Measurements from ENCODE around the gene PARD3. TPM values are rescaled to one million over a fixed set of nuclear protein-coding genes. Genes with fewer than 3 reads are reported as not detected.

Gene PARD3
- total RNA-seq, 1 donor from 2014 or later, result 25.3 TPM

- ATAC-seq, result no peak
- no peak for DNase-seq
- intact Hi-C loops (cut with micrococcal nuclease), result no loop called here
Measured at GRCh38 chr10:34585422-34586112, 229.5 kb downstream of the PARD3 start.

DNA sequence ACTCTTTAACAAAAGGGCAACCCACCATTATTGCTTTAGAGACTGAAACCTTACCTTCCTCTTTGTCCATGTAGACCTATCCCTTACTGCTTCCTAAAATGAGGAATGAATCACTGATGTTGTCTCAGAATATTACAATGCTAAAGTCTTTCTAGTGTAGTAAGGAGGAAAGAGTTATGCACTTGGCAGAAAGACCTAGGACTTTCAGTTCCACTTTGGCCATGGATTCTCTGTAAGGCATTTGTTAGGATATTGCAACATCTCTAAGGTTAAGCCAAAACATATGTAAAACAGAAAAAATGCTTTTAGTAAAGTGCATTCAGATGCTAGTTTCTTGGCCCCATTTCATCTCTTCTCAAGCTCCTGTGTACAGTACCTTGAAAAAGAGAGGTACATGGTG lies 230.9 kb downstream of the PARD3 start:
- DNase-seq (no peak), ATAC-seq (peak; percentile 70)
- intact Hi-C loops (cut with micrococcal nuclease), result no loop called here

DNA sequence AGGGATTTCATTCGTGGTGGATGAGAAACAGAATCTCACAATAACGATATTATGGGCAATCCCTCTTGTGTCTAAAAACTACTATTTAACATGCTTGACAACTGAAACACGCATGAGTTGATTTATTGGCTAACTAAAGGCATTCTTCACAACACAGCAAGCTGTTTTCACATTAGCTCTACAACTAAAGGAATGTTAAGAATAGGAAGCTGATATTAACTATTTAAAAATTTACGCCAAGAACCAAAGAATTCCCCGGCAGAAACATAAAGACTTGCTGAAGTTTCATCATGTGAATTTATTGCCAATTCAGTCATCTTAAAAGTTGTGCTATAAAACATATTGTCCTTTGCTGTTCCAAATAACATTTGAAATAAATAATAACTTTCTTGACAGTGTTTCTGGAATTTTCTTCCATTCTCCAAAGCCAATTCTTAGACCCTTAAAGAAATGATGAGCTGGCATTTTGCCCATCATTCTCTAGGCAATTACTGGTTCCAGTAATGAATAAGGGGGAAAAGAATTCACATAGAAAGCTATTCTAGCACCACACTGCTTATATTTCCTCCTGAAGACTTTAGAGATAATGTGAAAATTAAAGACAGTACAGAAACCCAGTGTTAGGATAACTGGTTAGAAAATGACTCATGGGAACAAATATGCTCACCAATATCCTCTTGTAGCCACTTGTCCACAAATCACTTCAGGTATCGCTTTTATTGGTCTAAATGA lies 233.1 kb downstream of the PARD3 start:
- DNase-seq, result no peak
- intact Hi-C loops (cut with micrococcal nuclease), result no loop called here
- no peak for ATAC-seq

GRCh38 chr10:34580643-34581042 lies 234.5 kb downstream of the PARD3 start:
- ATAC-seq (peak; percentile 56), DNase-seq (no peak)
- intact Hi-C loops (cut with micrococcal nuclease), result no loop called here

- intact Hi-C loops (cut with micrococcal nuclease), result no loop called here
- no peak for ATAC-seq
Measured at GRCh38 chr10:34580214-34580613, 234.9 kb downstream of the PARD3 start.

DNA sequence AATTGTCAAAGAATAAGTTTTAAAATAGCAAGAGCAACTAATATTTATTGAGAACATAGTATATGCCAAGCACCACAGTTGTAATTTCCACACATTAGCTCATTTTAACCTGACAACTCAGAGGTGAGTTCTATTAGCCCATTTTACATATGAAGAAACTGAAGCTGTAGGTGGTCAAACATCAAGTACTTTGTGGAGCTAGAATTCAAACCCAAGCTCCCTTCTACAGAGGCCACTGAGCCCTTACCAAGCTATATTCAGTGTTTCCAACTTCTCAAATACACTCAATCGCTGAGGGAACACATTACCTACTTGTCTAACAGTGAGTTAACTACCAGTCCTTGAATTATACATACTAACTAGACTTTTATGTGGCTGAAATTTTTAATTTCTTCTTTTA lies 236.6 kb downstream of the PARD3 start:
- intact Hi-C loops (cut with micrococcal nuclease), result no loop called here
- ATAC-seq, result no peak
- DNase-seq, result no peak

More at GRCh38 chr10:34580214-34580613, 234.9 kb downstream of the PARD3 start:
- no peak for DNase-seq

GRCh38 chr10:34576797-34577196 lies 238.3 kb downstream of the PARD3 start:
- no peak for DNase-seq
- intact Hi-C loops (cut with micrococcal nuclease), result no loop called here

DNA sequence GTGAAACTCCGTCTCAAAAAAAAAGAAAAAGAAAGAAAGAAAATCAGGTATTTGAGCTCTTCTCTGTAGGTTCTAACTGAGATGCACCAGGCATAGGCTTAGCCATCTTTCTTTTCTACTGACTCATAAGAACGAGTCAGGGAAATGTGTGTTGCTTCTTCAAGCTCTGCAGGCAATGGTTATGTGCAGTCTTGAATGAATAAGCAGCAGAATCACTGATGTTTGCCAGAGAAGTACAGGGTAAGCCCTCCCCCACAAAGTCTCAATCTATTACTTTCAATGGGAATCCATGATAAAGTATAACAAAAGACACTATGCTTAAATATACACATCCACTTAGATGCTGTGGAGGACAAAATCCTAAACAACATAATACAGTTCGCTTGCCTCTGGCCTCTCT lies 239.2 kb downstream of the PARD3 start:
- intact Hi-C loops (cut with micrococcal nuclease), result no loop called here
- ATAC-seq, result no peak
- DNase-seq, result no peak

More at GRCh38 chr10:34576797-34577196, 238.3 kb downstream of the PARD3 start:
- no peak for ATAC-seq

- DNase-seq, result no peak
- no peak for ATAC-seq
- intact Hi-C loops (cut with micrococcal nuclease), result no loop called here
Measured at GRCh38 chr10:34574353-34574934, 240.7 kb downstream of the PARD3 start.

DNA sequence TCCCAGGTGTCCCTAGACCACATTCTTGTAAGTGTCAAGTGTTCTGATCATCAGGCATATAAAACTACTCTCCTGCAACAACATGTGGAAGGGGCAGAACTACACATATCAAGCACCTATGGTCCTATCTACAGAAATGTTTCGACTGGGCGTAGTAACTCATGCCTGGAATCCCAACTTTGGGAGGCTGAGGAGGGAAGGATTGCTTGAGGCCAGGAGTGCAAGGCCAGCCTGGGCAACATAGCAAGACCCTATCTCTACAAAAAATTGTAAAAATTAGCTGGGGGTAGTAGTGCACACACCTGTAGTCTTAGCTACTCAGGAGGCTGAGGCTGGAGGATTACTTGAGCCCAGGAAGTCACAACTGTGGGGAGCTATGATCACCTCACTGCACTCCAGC lies 244.2 kb downstream of the PARD3 start:
- DNase-seq (no peak), ATAC-seq (no peak)
- intact Hi-C loops (cut with micrococcal nuclease), result no loop called here

GRCh38 chr10:34567659-34568253 lies 247.3 kb downstream of the PARD3 start:
- ATAC-seq, result no peak
- intact Hi-C loops (cut with micrococcal nuclease), result no loop called here
- no peak for DNase-seq

DNA sequence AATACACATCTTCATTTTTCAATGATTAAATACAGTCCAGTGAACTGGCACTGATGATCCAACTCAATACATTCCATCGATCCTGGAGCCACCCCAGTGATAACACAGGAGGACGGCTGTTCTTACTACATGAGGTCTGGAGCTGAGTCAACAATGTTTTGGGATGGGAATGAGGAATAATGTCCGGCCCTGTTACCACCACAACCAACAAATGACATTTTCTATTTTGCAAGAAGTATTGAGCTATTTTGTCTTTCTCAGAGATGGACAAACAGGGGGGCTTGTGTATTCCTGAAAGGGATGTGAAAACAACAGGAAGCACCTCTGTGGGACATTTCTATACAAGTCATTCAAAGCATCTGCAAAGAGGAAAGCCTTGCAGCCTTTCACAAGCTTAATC lies 249.2 kb downstream of the PARD3 start:
- ATAC-seq (no peak), DNase-seq (no peak)
- intact Hi-C loops (cut with micrococcal nuclease), result no loop called here

- intact Hi-C loops (cut with micrococcal nuclease), result no loop called here
- ATAC-seq (no peak), DNase-seq (no peak)
Measured at GRCh38 chr10:34558093-34558583, 257.0 kb downstream of the PARD3 start.

GRCh38 chr10:34557173-34557572 lies 257.9 kb downstream of the PARD3 start:
- no peak for ATAC-seq
- DNase-seq, result no peak
- intact Hi-C loops (cut with micrococcal nuclease), result no loop called here

DNA sequence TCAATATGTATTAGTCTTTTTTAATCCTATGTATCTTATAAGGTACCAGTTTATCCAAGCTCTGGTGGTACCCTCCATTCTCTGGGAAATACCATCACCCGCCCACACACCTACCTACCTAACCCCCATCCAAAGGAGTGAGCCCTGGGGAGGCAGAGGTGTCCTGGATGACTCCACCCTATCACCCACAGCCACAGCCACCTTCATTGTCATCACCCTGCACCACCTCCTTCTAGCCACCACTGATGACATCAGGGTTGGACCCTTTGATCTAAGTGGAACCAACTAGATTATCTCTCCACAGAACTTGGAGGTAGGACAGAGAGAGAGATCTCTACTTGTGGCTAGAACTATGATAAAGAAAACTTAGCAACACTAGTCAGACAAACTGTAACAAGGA lies 259.4 kb downstream of the PARD3 start:
- intact Hi-C loops (cut with micrococcal nuclease), result no loop called here

DNA sequence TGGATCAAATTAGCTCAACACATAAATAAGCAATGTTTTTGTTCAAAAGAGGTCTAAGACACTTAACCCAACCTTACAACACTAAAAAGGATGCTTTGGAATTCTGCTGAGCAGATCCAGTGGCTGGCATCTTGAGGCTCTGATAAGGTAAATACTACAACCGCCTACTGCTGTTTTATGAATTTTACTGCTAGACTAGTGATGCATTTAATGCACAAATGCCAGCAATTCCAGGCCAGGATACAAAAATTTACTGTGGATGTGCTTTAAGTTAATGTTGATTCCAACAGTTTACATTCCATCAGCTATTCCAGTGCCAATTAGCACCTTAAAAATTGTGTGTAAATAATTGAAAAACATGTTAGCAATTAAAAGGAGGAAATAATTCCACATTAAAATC lies 261.3 kb downstream of the PARD3 start:
- DNase-seq (no peak), ATAC-seq (no peak)
- intact Hi-C loops (cut with micrococcal nuclease), result no loop called here

More for the DNA sequence above, 259.4 kb downstream of the PARD3 start:
- DNase-seq (no peak), ATAC-seq (no peak)

DNA sequence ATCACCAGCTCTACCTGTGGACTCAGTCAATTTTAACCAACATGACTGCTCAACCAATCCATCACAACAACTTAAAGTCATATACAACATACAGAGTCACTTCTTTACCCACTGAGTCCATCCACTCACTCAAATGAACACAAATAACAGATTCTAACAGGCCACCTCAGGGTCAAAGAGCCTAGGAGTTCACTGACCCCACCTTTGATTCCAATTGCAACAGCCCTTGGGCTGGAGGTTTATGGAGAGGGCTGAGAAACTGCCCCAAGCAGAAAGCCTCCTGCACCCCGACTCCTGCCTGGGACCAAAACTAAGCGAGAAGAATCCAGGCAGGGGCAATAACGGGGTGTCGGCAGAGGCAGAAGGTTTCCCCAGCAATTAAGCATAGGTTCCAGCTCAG lies 263.8 kb downstream of the PARD3 start:
- intact Hi-C loops (cut with micrococcal nuclease), result no loop called here

DNA sequence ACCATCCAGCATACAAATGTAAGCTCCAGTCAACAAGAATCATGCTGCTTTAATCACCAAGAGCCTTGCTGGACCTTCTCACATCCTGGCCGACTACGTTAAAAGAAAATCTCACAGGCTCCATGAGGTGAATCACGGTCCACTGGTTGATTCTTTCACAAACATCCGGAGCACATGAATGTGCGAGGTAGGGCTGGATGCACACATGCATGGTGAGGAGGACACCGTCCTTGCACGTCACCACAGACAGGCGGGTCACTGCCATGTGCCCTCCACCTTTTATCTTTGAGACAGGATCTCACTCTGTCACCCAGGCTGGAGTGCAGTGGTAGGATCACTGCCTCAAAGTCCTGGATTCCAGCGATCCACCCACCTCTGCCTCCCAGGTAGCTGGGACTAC lies 265.1 kb downstream of the PARD3 start:
- intact Hi-C loops (cut with micrococcal nuclease), result no loop called here
- ATAC-seq, result no peak
- DNase-seq, result no peak

More for the DNA sequence above, 263.8 kb downstream of the PARD3 start:
- ATAC-seq, result no peak
- DNase-seq, result no peak

- intact Hi-C loops (cut with micrococcal nuclease), result no loop called here
- DNase-seq (no peak), ATAC-seq (no peak)
Measured at GRCh38 chr10:34549001-34549400, 266.1 kb downstream of the PARD3 start.

DNA sequence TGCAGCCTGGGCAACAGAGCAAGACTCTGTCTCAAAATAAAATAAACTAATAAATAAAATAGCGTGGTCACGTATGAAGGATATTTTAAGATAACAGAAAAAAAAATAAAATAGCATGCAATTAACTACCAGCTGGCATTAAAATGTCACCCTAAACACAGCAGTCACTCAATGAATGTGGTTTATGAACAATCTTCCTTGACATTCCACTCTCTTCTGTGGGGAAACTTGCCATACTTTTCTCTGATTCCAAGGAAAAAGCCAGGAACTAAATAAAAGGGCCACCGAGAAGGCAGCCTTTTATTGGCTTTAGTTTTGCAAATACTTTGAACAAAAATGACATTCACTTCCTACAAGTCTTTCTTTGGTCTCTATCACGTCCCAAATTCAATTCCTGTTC lies 266.6 kb downstream of the PARD3 start:
- DNase-seq (no peak), ATAC-seq (no peak)
- intact Hi-C loops (cut with micrococcal nuclease), result no loop called here
